GM23338 (cell line): Measurements from ENCODE around the gene ZNF664.

ENCODE experiments used
- CTCF ChIP-seq, 2 experiments: fragments of 200-600 bp in 1 of 2; sonication (generic) in 1 of 2; conservative IDR thresholded peaks; 2 replicates each; pipeline versions ENCODE4 v1.5.1 to v1.6.1; 2016 to 2017; ENCODE audit warnings: antibody characterized with exemption in 2 of 2, low read depth in 2 of 2, mild to moderate bottlenecking in 2 of 2, moderate library complexity in 1 of 2
- EZH2 ChIP-seq: fragments of 200-600 bp; sonication (generic); IDR thresholded peaks from one replicate; pipeline ENCODE4 v1.8.0; 2017; ENCODE audit warnings: antibody characterized with exemption, mild to moderate bottlenecking, low read depth; ENCODE audit not compliant: unreplicated experiment
- POLR2AphosphoS5 ChIP-seq: IDR thresholded peaks from 2 replicates; pipeline ENCODE4 v1.6.1; 2016; ENCODE audit warnings: antibody characterized with exemption, low read depth
- STAT1 ChIP-seq: IDR thresholded peaks from one replicate; pipeline ENCODE4 v1.6.1; 2016; ENCODE audit warnings: antibody characterized with exemption; ENCODE audit not compliant: unreplicated experiment

GRCh38 chr12:123958876-123959275 lies 14.1 kb upstream of the ZNF664 start:
- no peak for TF ChIP-seq EZH2
- no peak for TF ChIP-seq CTCF (conservative IDR thresholded peaks at IDR 0.05; ENCODE audit: low read depth in 2 of 2)
- TF ChIP-seq STAT1 = no peak
- no peak for TF ChIP-seq POLR2AphosphoS5
